H9 (cell line): Measurements from ENCODE around the gene TSNAXIP1. TPM values are rescaled to one million over a fixed set of nuclear protein-coding genes. Genes with fewer than 3 reads are reported as not detected.
"Not testable (repeated sequence)": the region's sequence is repeated elsewhere in the genome, so short reads cannot be mapped to it uniquely, and the experiment has no call there.

Source experiments
- DNase-seq: peaks from one replicate; pipeline ENCODE4 v3.0.0-alpha.2; 2017
- H2AFZ ChIP-seq: one replicate; pipeline ENCODE4 v1.6.1; 2013; ENCODE audit warnings: mild to moderate bottlenecking, low read length, control low read depth, moderate library complexity
- H2AK5ac ChIP-seq: 2 replicates; pipeline ENCODE4 v1.6.1; 2013; ENCODE audit warnings: low read length, control low read depth, mixed read lengths; ENCODE audit not compliant: insufficient read length
- H2BK120ac ChIP-seq: one replicate; pipeline ENCODE4 v1.6.1; 2013; ENCODE audit warnings: low read depth, mild to moderate bottlenecking, low read length, control low read depth, inconsistent platforms; ENCODE audit not compliant: poor library complexity, severe bottlenecking
- H2BK12ac ChIP-seq: 2 replicates; pipeline ENCODE4 v1.6.1; 2013; ENCODE audit warnings: low read length, control low read depth, mixed read lengths, low read depth; ENCODE audit not compliant: insufficient read length
- H2BK15ac ChIP-seq: 2 replicates; pipeline ENCODE4 v1.6.1; 2013; ENCODE audit warnings: low read depth, low read length, control low read depth
- H2BK20ac ChIP-seq: one replicate; pipeline ENCODE4 v1.6.1; 2013; ENCODE audit warnings: low read depth, mild to moderate bottlenecking, low read length, control low read depth, inconsistent platforms; ENCODE audit not compliant: poor library complexity, severe bottlenecking
- H2BK5ac ChIP-seq: 2 replicates; pipeline ENCODE4 v1.6.1; 2013; ENCODE audit warnings: low read length, control low read depth, mixed read lengths; ENCODE audit not compliant: insufficient read length
- H3K14ac ChIP-seq: 2 replicates; pipeline ENCODE4 v1.6.1; 2013; ENCODE audit warnings: low read length, control low read depth; ENCODE audit not compliant: insufficient read depth
- H3K18ac ChIP-seq: 2 replicates; pipeline ENCODE4 v1.6.1; 2013; ENCODE audit warnings: low read depth, mild to moderate bottlenecking, mixed read lengths, low read length, control low read depth; ENCODE audit not compliant: insufficient read length
- H3K23ac ChIP-seq: 2 replicates; pipeline ENCODE4 v1.6.1; 2013; ENCODE audit warnings: low read length, control low read depth, mixed read lengths, low read depth; ENCODE audit not compliant: insufficient read length
- H3K23me2 ChIP-seq: 2 replicates; pipeline ENCODE4 v1.6.1; 2013; ENCODE audit warnings: low read depth, mild to moderate bottlenecking, mixed read lengths, low read length, control low read depth; ENCODE audit not compliant: insufficient read length, poor library complexity, severe bottlenecking
- H3K27ac ChIP-seq: 2 replicates; pipeline ENCODE4 v1.5.1; 2013; ENCODE audit warnings: low read length, control low read depth, mixed read lengths, low read depth; ENCODE audit not compliant: insufficient read length
- H3K27me3 ChIP-seq: 2 replicates; pipeline ENCODE4 v1.6.1; 2013; ENCODE audit warnings: low read length, control low read depth, inconsistent platforms; ENCODE audit not compliant: insufficient read depth
- H3K4ac ChIP-seq: 2 replicates; pipeline ENCODE4 v1.6.1; 2013; ENCODE audit warnings: low read depth, mild to moderate bottlenecking, control low read depth, inconsistent platforms, low read length, moderate library complexity
- H3K4me1 ChIP-seq: 2 replicates; pipeline ENCODE4 v1.6.1; 2013; ENCODE audit warnings: low read length, control low read depth, inconsistent platforms; ENCODE audit not compliant: insufficient read depth
- H3K4me2 ChIP-seq: 2 replicates; pipeline ENCODE4 v1.6.1; 2013; ENCODE audit warnings: low read length, control low read depth, mixed read lengths; ENCODE audit not compliant: insufficient read length, insufficient read depth
- H3K56ac ChIP-seq: 2 replicates; pipeline ENCODE4 v1.6.1; 2013; ENCODE audit warnings: low read depth, mild to moderate bottlenecking, mixed read lengths, low read length, control low read depth; ENCODE audit not compliant: insufficient read length
- H3K79me1 ChIP-seq: 2 replicates; pipeline ENCODE4 v1.6.1; 2013; ENCODE audit warnings: low read depth, mild to moderate bottlenecking, moderate library complexity, low read length, control low read depth, inconsistent platforms; ENCODE audit not compliant: insufficient read depth, poor library complexity, severe bottlenecking
- H3K79me2 ChIP-seq: 2 replicates; pipeline ENCODE4 v1.6.1; 2013; ENCODE audit warnings: low read length, control low read depth, inconsistent platforms; ENCODE audit not compliant: insufficient read depth
- H3K9ac ChIP-seq: 2 replicates; pipeline ENCODE4 v1.6.1; 2013; ENCODE audit warnings: low read length, control low read depth, mixed read lengths; ENCODE audit not compliant: insufficient read length; ENCODE audit errors: extremely low read depth
- H3K9me3 ChIP-seq: one replicate; pipeline ENCODE4 v1.6.1; 2013; ENCODE audit warnings: low read depth, low read length, inconsistent platforms; ENCODE audit not compliant: control insufficient read depth
- H3T11ph ChIP-seq: one replicate; pipeline ENCODE4 v1.6.1; 2013; ENCODE audit warnings: mild to moderate bottlenecking, low read length, control low read depth, inconsistent platforms
- H4K20me1 ChIP-seq: one replicate; pipeline ENCODE4 v1.6.1; 2013; ENCODE audit not compliant: control insufficient read depth, insufficient read length, insufficient read depth
- H4K5ac ChIP-seq: 2 replicates; pipeline ENCODE4 v1.6.1; 2013; ENCODE audit warnings: low read depth, mild to moderate bottlenecking, mixed read lengths, low read length, control low read depth; ENCODE audit not compliant: insufficient read length
- H4K8ac ChIP-seq: replicated peaks from 2 replicates; pipeline ENCODE4 v1.6.1; 2013; ENCODE audit warnings: low read length, control low read depth, mixed read lengths, low read depth; ENCODE audit not compliant: insufficient read length
- H4K91ac ChIP-seq: 2 replicates; pipeline ENCODE4 v1.6.1; 2013; ENCODE audit warnings: low read depth, mild to moderate bottlenecking, moderate library complexity, mixed read lengths, low read length, control low read depth; ENCODE audit not compliant: insufficient read length
- H3K27ac Mint-ChIP-seq, 3 experiments: 2 replicates in 2 of 3; 3 replicates in 1 of 3; pipeline ENCODE4 v1.8.0; 2020 to 2021; ENCODE audit warnings: mixed read lengths in 3 of 3, mild to moderate bottlenecking in 1 of 3, moderate library complexity in 1 of 3
- H3K27me3 Mint-ChIP-seq: 2 replicates; pipeline ENCODE4 v1.8.0; 2021; ENCODE audit warnings: low read depth, mild to moderate bottlenecking, moderate library complexity, mixed read lengths
- H3K36me3 Mint-ChIP-seq, 3 experiments: 2 replicates in 2 of 3; 3 replicates in 1 of 3; pipeline ENCODE4 v1.8.0; 2020 to 2021; ENCODE audit warnings: low read depth in 3 of 3, mixed read lengths in 3 of 3; ENCODE audit not compliant: insufficient read depth in 1 of 3
- H3K4me1 Mint-ChIP-seq, 2 experiments: 2 replicates each; pipeline ENCODE4 v1.8.0; 2020; ENCODE audit warnings: mixed read lengths in 2 of 2
- H3K4me3 Mint-ChIP-seq, 2 experiments: 2 replicates in 1 of 2; 3 replicates in 1 of 2; pipeline ENCODE4 v1.8.0; 2020 to 2021; ENCODE audit warnings: mild to moderate bottlenecking in 2 of 2, mixed read lengths in 2 of 2, moderate library complexity in 1 of 2
- H3K9me3 Mint-ChIP-seq, 2 experiments: 2 replicates in 1 of 2; 3 replicates in 1 of 2; pipeline ENCODE4 v1.8.0; 2020; ENCODE audit warnings: mild to moderate bottlenecking in 2 of 2, mixed read lengths in 2 of 2, moderate library complexity in 1 of 2
- WGBS: extraction: QIAGEN DNeasy Blood & Tissue Kit; methylation state at CpG from one replicate; pipeline ENCODE4 v1.1.7; 2013; ENCODE audit warnings: missing lambda C conversion rate, low lambda C conversion rate, mixed read lengths; ENCODE audit not compliant: insufficient read length; ENCODE audit errors: extremely low coverage; 5-methylcytosine and 5-hydroxymethylcytosine counted together
- total RNA-seq: library from RNA; stranded (reverse); gene quantifications from 2 replicates; pipeline ENCODE4 v1.2.1, GENCODE V29; 2021
- TF ChIP-seq, protein P1 (sequence below): fragments of 200-600 bp; sonication (generic); conservative IDR thresholded peaks from 3 replicates; pipeline ENCODE4 v1.8.0; 2021; ENCODE audit warnings: antibody characterized with exemption, mild to moderate bottlenecking

TSNAXIP1 gene
- total RNA-seq, 1 experiment from 2014 or later, result 1.3 TPM

DNA sequence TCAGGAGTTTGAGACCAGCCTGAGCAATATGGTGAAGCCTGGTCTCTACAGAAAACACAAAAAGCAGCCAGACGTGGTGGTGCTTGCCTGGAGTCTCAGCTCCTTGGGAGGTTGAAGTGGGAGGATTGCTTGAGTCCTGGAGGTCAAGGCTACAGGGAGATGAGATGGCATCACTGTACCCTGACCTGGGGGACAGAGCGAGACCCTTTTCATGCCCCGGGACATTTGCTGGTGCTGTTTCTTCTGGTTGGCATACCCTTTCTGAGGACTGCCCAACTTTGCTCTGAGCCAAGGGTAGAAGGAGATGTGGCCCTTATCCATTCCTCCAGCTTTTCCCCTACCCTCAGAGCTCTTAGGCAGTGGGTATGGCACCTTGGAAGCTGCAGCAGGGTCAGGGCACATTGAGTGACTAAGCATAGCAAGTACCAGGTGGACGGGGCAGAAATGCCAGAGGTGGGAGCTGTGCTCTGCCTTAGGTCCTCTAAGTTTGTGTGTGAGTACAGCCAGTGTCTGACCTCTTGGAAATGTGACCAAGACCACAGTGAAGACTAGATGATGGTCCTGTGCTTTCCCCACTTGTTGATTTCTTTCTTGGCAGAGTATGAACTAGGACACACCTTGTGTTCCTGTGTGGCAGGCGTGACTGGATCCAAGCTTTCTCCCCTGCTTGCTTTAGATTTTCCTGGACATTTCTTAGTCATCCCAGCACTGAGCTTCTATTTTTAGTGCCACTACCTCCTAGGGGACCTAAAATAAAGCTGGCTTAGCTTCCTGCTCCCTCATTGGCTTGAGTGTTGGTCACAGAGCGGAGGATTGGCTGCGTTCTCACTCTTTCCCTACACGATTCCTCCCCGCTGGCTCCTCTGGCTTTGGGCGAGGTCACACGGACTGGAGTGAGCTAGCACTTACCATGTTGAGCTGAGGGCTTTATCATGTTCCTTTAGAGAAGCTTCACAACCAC is 56.2 kb downstream of the TSNAXIP1 start:
- H4K20me1 ChIP-seq, result peaks cover 3% of the 10 kb centered on the region
- WGBS, result no CpG with 5 or more reads among the region's 11 CpGs
- H3K79me1 ChIP-seq, result peaks cover 3% of the 10 kb centered on the region
- no peak overlapping the region for H2AFZ ChIP-seq
- Mint-ChIP-seq H3K9me3 (no peaks in the 10 kb centered on the region), H3K27me3 (no peaks in the 10 kb centered on the region), H3K36me3 (peaks cover 26 to 58% (median 54%) of the 10 kb centered on the region in 3 experiments), H3K4me1 (peaks cover 19 to 30% of the 10 kb centered on the region in 2 experiments), H3K27ac (peak overlapping the region; percentile 57 to 87 (median 77); a peak in 5 of 7 replicates), H3K4me3 (no peak overlapping the region)
- H2BK12ac ChIP-seq, result no peak overlapping the region
- no peak overlapping the region for H3K56ac ChIP-seq
- peaks cover 18% of the 10 kb centered on the region; the same call in 1 of the 2 replicates for H3K79me2 ChIP-seq
- no peaks in the 10 kb centered on the region for H3K23me2 ChIP-seq
- no peak overlapping the region for H4K91ac ChIP-seq
- no peak for DNase-seq
- H2BK20ac ChIP-seq, result no peak overlapping the region
- no peak overlapping the region for H3T11ph ChIP-seq
- H2BK5ac ChIP-seq, result no peak overlapping the region
- no peak overlapping the region for H3K4me2 ChIP-seq
- no peak overlapping the region for H3K18ac ChIP-seq
- H3K9ac ChIP-seq, result no peak overlapping the region
- H4K5ac ChIP-seq, result no peak overlapping the region
- H2AK5ac ChIP-seq, result no peak overlapping the region
- no peaks in the 10 kb centered on the region for H3K9me3 ChIP-seq
- no peak overlapping the region for H2BK120ac ChIP-seq
- 0 out of 2 replicates have a peak, but pooled peaks cover 2% of the 10 kb centered on the region for H3K4me1 ChIP-seq
- H3K27me3 ChIP-seq, result no peaks in the 10 kb centered on the region
- H3K4ac ChIP-seq, result no peak overlapping the region
- no peak overlapping the region for H3K27ac ChIP-seq
- no peak overlapping the region for H2BK15ac ChIP-seq
- no peak overlapping the region for H3K14ac ChIP-seq
- H4K8ac ChIP-seq, result no peak overlapping the region
- no peak overlapping the region for H3K23ac ChIP-seq
- TF ChIP-seq, protein P1, sequence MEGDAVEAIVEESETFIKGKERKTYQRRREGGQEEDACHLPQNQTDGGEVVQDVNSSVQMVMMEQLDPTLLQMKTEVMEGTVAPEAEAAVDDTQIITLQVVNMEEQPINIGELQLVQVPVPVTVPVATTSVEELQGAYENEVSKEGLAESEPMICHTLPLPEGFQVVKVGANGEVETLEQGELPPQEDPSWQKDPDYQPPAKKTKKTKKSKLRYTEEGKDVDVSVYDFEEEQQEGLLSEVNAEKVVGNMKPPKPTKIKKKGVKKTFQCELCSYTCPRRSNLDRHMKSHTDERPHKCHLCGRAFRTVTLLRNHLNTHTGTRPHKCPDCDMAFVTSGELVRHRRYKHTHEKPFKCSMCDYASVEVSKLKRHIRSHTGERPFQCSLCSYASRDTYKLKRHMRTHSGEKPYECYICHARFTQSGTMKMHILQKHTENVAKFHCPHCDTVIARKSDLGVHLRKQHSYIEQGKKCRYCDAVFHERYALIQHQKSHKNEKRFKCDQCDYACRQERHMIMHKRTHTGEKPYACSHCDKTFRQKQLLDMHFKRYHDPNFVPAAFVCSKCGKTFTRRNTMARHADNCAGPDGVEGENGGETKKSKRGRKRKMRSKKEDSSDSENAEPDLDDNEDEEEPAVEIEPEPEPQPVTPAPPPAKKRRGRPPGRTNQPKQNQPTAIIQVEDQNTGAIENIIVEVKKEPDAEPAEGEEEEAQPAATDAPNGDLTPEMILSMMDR, result no peak

DNA sequence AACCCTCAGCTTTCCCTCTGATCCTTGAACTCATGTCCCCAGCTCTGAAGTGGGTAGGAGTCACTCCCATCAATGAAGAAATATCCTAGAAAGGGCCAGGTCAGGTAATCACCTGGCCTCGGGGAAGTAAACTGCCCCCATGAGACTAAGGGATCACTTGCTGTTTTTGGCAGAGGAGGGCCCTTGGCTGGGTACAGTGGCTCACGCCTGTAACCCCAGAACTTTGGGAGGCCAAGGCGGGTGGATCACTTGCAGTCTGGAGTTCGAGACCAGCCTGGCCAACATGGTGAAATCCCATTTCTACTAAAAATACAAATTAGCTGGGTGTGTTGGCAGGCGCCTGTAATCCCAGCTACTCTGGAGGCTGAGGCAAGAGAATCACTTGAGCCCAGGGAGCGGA is 57.4 kb downstream of the TSNAXIP1 start:
- H4K20me1 ChIP-seq, H3K9me3 Mint-ChIP-seq, H2BK5ac ChIP-seq, H2BK15ac ChIP-seq, H3K4me2 ChIP-seq, H3K18ac ChIP-seq, H3K27ac Mint-ChIP-seq, H3K56ac ChIP-seq, H3K23ac ChIP-seq, DNase-seq, H3K4me3 Mint-ChIP-seq, H3T11ph ChIP-seq, H2BK120ac ChIP-seq, H3K79me1 ChIP-seq, H3K23me2 ChIP-seq, H4K8ac ChIP-seq, H3K9me3 ChIP-seq, H3K27ac ChIP-seq, H3K79me2 ChIP-seq, H3K14ac ChIP-seq, H3K4me1 ChIP-seq, H4K91ac ChIP-seq, H4K5ac ChIP-seq, H2BK20ac ChIP-seq, H2AK5ac ChIP-seq, H2BK12ac ChIP-seq, H3K9ac ChIP-seq, H2AFZ ChIP-seq, H3K4ac ChIP-seq, H3K27me3 ChIP-seq, H3K27me3 Mint-ChIP-seq: not testable (repeated sequence)
- Mint-ChIP-seq H3K36me3 (peaks cover 27 to 60% (median 56%) of the 10 kb centered on the region in 3 experiments), H3K4me1 (peaks cover 13 to 21% of the 10 kb centered on the region in 2 experiments; a peak in 3 of 4 replicates)
- WGBS, result no CpG with 5 or more reads among the region's 6 CpGs
